NB4 (cell line): ENCODE measurements around the gene GCK.

Experiments
- CTCF ChIP-seq: IDR thresholded peaks from one replicate; pipeline ENCODE4 v1.5.1; 2012; ENCODE audit warnings: low read depth, low read length
- MYC ChIP-seq: IDR thresholded peaks from 2 replicates; pipeline ENCODE4 v1.6.1; 2011; ENCODE audit warnings: low read depth, low read length
- POLR2A ChIP-seq: IDR thresholded peaks from 2 replicates; pipeline ENCODE4 v1.6.1; 2011; ENCODE audit warnings: mild to moderate bottlenecking; ENCODE audit not compliant: insufficient read length; ENCODE audit errors: extremely low read depth
- TF ChIP-seq, protein P1 (sequence below): IDR thresholded peaks from 2 replicates; pipeline ENCODE4 v1.6.1; 2011; ENCODE audit warnings: low read depth, low read length

GRCh38 chr7:44236333-44236728 lies 47.1 kb upstream of the GCK start:
- TF ChIP-seq CTCF (peak; percentile 38), POLR2A (no peak), MYC (no peak)
- TF ChIP-seq, protein P1, sequence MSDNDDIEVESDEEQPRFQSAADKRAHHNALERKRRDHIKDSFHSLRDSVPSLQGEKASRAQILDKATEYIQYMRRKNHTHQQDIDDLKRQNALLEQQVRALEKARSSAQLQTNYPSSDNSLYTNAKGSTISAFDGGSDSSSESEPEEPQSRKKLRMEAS, result no peak
